ENCODE measurements around the gene COX7B2. TPM values are rescaled to one million over a fixed set of nuclear protein-coding genes. Genes with fewer than 3 reads are reported as not detected.

Gene COX7B2
- total and polyA plus RNA-seq, 9 of the 15 experiments (the other 6 are each of a cell fraction or from before 2014, with no cell fraction given): 0.33 to 3.5 (median 0.67) TPM; not detected in 3

GRCh38 chr4:46924789-46925529 lies 15.9 kb upstream of the COX7B2 start:
- no peak overlapping the region for H2AFZ ChIP-seq (ENCODE audit: low read depth, low read length)
- CTCF ChIA-PET (ENCODE audit: low intra/inter-chr PET ratio): no interaction called here

More at GRCh38 chr4:46924789-46925529, 15.9 kb upstream of the COX7B2 start:
- ATAC-seq: no peak
- intact Hi-C loops (cut with micrococcal nuclease) (no loop called here), in situ Hi-C loops (cut with MboI) (no loop called here)
- Histone ChIP-seq H3K9me3 (replicated peaks; ENCODE audit: control insufficient read depth, insufficient read depth, low read depth, low read length) (no peaks in the 10 kb centered on the region), H3K4me1 (replicated peaks in 1 of 2; ENCODE audit: control insufficient read depth in 2 of 2, insufficient read depth in 2 of 2, low read length in 2 of 2) (no peaks in the 10 kb centered on the region), H3K4me3 (no peak overlapping the region), H3K36me3 (ENCODE audit: control insufficient read depth, insufficient read depth, low read length) (no peaks in the 10 kb centered on the region), H3K27ac (ENCODE audit: extremely low read depth, low read depth, low read length) (no peak overlapping the region), H3K27me3 (ENCODE audit: control insufficient read depth in 2 of 2, insufficient read depth in 2 of 2, low read length in 2 of 2) (no peaks in the 10 kb centered on the region), H3K79me2 (ENCODE audit: control insufficient read depth, insufficient read depth, low read length) (no peaks in the 10 kb centered on the region), H3K9me1 (ENCODE audit: control insufficient read depth, insufficient read depth, low read length) (no peaks in the 10 kb centered on the region), H3K9ac (ENCODE audit: insufficient read depth in 1 of 2, low read depth in 2 of 2, low read length in 2 of 2) (no peak overlapping the region), H4K20me1 (replicated peaks; ENCODE audit: control insufficient read depth, insufficient read depth, low read length) (no peaks in the 10 kb centered on the region), H3K4me2 (ENCODE audit: insufficient read depth, low read length) (no peak overlapping the region)
- FAIRE-seq: no peak
- DNase-seq (ENCODE audit: extremely low read depth in 1 of 4, low spot score in 3 of 4): no peak
- TF ChIP-seq CBX5 (IDR thresholded peaks at IDR 0.05; ENCODE audit: borderline replicate concordance, low read depth): no peak
- no peak for TF ChIP-seq BHLHE40 (IDR thresholded peaks at IDR 0.05; ENCODE audit: low read length)
- TF ChIP-seq MITF (IDR thresholded peaks at IDR 0.05): no peak
- no peak for TF ChIP-seq SMAD1 (IDR thresholded peaks at IDR 0.05; ENCODE audit: low read depth, low read length, partially characterized antibody)
- TF ChIP-seq ZNF75A (CRISPR knock-in tag; IDR thresholded peaks at IDR 0.05): no peak
- TF ChIP-seq, protein P1, sequence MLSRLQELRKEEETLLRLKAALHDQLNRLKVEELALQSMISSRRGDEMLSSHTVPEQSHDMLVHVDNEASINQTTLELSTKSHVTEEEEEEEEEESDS (CRISPR knock-in tag; IDR thresholded peaks at IDR 0.05): no peak
- TF ChIP-seq RFX5 (IDR thresholded peaks at IDR 0.05; ENCODE audit: low read depth, low read length): no peak
- no peak for TF ChIP-seq NCOA6 (IDR thresholded peaks at IDR 0.05)
- TF ChIP-seq HMGXB4 (CRISPR knock-in tag; IDR thresholded peaks at IDR 0.05): no peak
- TF ChIP-seq SNRNP70 (optimal IDR thresholded peaks at IDR 0.05; ENCODE audit: low read depth, low read length): no peak
- no peak for TF ChIP-seq LCOR (CRISPR knock-in tag; IDR thresholded peaks at IDR 0.05)
- TF ChIP-seq, protein P2, sequence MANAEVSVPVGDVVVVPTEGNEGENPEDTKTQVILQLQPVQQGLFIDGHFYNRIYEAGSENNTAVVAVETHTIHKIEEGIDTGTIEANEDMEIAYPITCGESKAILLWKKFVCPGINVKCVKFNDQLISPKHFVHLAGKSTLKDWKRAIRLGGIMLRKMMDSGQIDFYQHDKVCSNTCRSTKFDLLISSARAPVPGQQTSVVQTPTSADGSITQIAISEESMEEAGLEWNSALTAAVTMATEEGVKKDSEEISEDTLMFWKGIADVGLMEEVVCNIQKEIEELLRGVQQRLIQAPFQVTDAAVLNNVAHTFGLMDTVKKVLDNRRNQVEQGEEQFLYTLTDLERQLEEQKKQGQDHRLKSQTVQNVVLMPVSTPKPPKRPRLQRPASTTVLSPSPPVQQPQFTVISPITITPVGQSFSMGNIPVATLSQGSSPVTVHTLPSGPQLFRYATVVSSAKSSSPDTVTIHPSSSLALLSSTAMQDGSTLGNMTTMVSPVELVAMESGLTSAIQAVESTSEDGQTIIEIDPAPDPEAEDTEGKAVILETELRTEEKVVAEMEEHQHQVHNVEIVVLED (CRISPR knock-in tag; IDR thresholded peaks at IDR 0.05): no peak
- TF ChIP-seq ZNF644 (tag; IDR thresholded peaks at IDR 0.05; ENCODE audit: low read depth): no peak
- TF ChIP-seq ZNF584 (CRISPR knock-in tag; IDR thresholded peaks at IDR 0.05; ENCODE audit: low read depth): no peak
- no peak for TF ChIP-seq ZFP36 (IDR thresholded peaks at IDR 0.05; ENCODE audit: low read depth, low read length, partially characterized antibody)
- BruUV-seq (replicated peaks): no TSS peak
- POLR2A ChIA-PET: no interaction called here
